Activated T-cell treated with anti-CD3 and anti-CD28 coated beads, Interleukin-2, amount 50 U/mL, for 1 hour (primary cell): ENCODE measurements around the gene MFNG.

ENCODE experiments used
- DNase-seq: peaks from one replicate; pipeline ENCODE4 v3.0.0-alpha.2; 2020

MFNG gene

DNA sequence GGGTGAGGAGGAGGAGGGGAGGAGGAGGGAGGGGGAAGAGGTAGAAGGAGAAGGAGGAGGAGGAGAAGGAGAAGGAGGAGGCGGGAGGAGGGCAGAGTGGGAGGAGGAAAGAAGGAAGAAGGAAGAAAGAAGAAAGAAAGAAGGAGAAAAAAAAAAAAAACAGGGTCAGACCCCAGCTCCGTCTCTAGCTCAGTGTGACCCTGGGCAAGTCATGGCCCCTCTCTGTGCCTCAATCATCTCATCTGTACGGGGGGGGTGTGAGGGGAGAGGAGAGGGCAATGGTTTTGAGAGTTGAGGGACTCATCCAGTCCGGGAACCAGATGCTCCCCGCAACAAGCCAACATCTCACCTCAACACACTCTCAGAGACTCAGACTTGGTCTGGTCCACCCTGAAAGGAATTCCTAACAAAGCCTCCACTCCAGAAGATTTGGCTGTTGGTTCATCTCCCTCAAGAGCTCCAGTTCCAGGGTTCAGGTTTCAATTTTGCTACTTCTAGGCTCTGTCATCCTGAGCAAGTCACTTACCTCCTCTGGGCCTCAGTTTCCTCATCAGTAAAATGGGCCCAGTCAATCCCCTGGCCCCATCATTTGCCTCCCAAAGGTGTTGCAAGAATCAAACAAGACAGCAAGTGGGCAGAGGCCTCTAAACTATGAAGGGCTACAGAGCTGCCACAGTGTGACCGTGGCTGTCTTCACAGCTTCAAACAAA is 25.4 kb upstream of the MFNG start:
- DNase-seq: no peak

DNA sequence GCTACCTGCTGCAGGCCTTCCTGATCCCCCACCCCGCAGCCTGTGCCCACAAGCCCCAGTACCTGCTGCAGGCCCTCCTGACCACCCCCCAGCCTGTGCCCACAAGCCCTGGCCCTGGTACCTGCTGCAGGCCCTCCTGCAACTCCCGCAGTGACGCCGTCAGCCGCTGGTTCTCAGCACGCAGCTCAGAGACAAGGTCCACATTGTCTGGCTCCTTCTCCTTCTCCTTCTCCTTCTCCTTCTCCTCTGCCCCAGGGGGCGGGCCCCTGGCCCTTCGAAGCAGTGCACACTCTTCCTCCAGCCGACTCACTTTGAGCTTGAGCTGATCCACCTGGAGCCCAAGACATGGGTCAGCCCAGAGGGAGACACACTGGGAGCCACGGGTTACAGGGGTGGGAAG is 23.9 kb upstream of the MFNG start:
- no peak for DNase-seq

DNA sequence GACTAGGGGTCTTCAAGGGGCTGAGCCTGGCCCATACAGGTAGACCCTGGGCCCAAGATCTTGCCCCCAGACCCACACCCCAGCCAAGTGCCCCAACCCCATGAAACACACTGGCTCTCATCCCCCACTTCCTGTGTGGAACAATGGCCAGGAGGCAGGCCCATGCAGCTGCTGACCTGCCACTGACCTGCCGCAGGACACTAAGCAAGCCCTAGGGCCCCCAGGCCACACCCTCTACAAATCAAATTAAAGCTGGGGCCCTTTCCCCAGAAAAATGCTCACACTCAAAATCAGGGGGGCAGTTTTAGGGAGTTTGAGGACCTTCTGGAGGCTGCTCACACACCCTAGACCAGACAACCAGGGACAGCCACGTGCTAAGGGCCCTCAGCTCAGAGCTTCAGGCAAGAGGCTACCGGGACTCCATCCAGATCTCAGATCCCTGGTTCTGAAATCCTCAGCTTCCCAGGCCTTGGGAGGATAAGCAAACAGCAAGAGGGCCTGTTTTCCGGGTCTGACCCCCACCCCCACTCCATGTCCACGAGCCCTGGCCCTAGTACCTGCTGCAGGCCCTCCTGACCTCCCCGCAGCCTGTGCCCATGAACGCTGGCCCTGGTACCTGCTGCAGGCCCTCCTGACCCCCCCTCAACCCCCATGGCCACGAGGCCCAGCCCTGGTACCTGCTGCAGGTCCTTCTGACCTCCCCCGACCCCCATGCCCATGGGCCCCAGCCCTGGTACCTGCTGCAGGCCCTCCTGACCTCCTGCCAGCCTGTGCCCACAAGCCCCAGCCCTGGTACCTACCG is 23.1 kb upstream of the MFNG start:
- no peak for DNase-seq

DNA sequence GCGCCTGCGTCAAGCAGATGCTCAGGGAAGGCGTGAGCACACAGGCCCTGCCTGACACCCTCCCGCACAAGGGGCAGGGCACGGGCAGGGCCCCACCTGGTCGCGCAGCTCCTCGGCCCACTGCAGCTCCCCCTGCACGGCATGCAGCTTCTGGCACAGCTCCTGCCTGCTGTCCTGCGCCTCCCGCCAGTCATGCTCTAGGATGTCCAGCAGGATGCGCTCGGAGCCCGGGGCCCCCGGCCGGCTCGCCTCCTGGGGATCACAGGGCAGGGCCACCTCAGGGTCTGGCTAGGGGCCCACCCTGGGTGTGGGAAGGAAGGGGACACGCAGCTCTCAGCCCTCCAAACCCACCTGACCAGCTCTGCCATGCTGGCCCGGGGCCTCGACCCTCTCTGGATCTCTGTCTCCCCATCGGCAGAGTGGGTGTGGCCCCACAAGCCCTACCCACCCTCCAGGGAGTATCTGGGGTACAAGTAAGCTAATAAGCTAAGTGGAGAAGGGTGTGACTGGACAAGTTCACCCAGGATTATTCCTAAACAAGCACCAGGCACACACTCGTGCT is 22.3 kb upstream of the MFNG start:
- no peak for DNase-seq

DNA sequence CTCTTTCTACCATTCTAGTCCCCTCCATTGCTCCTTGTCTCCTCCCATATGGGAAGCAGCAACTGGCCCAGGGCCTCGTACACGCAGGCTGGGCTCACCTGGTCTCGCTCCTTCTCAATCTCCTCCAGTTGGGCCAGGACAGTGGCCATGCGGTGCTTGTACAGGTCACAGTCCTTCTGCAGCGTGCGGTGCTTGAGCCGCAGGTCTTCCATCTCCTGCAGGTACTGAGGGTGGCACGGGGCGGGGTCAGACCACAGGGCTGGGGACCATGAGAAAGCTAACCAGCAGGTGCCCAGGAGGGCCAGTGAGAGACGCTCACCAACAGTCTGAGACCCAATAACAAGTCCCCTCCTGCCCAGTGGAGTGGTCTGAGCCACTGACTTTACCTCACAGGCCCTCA is 21.5 kb upstream of the MFNG start:
- DNase-seq: no peak

DNA sequence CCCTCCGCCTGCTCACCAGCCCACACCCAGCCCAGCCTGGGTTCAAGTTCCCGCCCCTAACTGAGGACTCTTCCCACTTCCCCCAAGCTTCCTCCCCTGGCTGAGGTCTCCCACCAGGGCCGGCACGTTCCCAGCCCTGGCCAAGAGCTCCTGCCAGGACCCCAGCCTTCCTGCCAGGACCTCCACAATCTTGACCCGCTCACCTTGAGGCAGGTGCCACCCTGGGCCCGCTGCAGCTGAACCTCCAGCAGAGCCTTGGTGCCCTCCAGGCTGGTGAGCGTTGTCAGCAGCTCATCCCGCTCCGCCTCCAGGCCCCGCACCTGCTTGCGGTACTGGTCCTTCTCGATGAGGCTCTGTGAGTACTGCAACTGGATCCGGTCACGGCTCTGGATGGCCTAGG is 19.8 kb upstream of the MFNG start:
- DNase-seq: no peak

DNA sequence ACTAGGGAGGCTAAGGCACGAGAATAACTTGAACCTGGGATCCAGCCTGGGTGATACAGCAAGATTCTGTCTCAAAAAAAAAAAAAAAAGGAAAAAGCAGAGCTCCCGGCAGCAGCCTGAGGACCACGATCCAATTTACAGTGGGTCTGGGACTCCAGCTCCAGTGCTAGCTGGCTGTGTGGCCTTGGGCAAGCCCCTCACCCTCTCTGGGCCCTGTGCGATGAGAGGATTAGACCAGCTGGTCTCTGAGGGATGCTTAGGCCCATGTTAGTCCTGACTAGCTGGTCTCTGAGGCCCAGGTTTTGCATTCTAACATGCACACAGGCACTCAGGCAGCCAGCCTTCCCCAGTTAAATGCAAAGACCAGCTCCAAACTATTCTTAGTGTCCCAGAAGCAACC is 19.4 kb upstream of the MFNG start:
- no peak for DNase-seq

DNA sequence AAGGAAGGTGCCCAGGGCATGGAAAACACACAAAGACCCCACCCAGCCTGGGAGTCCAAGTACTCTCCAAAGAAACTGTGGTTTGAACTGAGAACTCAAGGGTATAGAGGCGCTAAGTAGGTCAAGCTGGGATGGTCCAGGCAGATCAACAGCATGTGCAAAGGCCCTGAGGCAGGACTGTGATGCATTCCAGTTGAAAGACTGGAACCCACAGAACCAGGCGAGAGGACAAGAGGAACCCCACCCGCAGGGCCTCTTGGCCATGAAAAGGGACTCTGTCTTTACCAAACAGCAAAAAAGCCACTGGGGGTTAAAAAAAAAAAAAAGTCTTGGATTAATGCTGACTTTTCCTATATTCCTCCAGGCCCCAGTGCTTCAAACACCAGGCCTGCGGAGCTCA is 18.8 kb upstream of the MFNG start:
- no peak for DNase-seq

DNA sequence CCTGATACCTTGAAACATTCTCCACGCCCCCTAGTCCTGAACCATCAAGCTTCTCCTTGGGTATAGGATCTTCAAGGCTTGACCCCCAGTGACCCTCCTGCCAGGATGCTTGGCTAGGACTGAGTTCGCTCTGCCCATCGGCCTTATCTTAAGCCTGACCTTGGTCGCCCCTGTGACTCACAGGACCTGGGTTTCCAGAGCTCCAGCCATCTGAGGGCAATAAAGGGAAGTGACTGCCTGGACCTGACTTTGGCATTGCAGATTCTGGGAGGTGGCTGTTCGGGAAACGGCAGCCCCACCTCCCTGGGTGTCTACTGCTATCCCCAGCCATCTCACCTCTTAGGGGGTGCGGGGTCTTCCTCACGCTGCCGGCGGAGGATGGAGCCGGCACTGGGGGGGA is 17.7 kb upstream of the MFNG start:
- no peak for DNase-seq

DNA sequence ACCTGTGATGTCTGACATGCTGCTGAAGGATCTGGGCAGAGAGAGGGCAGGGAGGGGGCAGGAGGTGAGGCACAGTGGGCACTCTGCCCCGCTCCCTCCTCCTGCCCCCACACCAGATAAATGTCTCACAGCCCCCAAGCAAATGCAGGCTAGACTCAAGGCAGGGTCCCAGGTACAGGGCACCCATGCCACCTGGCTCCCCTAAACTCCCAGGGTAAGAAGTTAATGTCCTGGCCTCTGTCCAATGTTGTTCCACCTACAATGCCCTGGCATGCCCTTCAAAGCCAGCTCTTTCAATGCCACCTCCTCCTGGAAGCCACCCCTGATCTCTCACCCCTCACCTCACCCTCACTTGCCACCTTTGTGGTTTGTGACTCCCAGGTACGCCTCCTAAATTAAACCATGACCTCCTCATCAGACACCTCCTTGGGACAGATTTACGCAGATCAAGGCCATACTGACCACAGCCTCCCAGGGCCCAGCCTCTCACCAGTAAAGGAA is 17.0 kb upstream of the MFNG start:
- DNase-seq: no peak

DNA sequence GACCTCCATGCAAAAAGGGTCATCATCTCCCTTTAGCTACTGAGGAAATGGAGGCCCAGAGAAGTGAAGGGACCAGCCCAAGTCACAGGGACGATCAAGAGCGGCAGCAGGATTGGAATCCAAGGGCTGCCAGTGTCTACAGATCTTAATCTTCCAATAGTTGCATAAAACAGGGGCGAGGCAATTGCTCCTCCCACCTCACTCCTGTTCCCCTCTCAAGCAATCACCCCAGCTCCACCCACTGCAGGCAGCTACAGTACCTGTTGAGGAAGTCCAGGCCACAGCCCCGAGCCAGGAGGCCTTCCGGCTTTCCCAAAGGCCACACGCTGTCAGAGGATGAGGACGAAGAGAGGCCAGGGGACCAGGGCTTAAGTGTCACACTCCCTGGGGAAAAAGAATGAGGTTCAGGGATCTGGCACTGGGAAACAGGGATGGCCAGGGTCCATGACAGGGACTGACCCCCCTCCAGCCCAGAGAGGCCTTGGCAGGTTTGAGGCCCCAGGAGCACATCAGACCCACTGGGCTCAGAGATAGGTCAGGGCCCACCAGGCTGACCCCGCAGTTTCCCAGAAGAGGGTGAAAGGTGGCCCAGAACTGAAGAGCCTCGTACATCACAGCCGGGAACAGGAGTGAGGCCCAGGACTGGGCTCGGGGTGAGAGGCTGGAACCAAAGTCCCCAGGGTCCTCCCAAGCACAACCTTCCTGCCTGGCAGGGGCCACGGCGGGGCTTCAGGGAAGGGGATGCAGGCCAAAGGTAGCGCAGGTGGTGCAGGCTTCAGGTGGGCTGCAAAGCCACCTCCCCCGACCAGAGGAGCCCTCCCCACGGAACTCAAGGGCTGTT is 16.4 kb upstream of the MFNG start:
- DNase-seq: no peak

DNA sequence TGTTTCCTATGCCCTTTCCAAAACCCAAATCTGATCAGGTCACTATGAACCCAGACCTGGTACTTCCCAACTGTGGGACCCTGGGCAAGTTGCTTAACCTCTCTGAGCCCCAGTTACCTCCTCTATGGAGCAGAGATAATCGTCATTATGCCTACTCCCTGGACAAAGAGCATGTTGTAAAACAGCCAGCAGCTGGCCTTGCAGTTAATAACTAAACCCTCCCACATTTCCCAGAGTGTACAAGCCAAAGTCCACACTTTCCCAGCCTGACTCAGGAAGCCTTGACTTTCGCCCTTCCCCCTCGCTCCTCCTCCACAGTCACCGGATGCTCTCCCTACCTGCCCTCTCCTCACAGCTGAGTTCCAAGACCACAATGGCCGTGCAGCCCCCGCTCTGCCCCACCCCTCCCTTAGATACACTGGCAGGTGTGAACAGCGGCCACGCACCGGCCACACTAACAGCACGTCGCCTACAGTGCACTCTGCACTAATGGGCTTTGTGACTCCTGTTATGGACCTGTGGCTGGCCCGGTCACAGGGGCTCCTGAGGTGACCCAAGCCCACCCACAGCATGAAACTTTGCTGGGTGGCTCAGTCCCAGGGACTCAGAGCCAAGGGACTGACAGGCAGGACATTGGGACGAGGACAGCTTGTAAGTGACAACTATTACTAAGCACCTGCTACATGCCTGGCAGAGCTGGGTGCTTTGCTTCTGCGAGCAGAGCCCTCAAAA is 15.6 kb upstream of the MFNG start:
- DNase-seq: no peak

DNA sequence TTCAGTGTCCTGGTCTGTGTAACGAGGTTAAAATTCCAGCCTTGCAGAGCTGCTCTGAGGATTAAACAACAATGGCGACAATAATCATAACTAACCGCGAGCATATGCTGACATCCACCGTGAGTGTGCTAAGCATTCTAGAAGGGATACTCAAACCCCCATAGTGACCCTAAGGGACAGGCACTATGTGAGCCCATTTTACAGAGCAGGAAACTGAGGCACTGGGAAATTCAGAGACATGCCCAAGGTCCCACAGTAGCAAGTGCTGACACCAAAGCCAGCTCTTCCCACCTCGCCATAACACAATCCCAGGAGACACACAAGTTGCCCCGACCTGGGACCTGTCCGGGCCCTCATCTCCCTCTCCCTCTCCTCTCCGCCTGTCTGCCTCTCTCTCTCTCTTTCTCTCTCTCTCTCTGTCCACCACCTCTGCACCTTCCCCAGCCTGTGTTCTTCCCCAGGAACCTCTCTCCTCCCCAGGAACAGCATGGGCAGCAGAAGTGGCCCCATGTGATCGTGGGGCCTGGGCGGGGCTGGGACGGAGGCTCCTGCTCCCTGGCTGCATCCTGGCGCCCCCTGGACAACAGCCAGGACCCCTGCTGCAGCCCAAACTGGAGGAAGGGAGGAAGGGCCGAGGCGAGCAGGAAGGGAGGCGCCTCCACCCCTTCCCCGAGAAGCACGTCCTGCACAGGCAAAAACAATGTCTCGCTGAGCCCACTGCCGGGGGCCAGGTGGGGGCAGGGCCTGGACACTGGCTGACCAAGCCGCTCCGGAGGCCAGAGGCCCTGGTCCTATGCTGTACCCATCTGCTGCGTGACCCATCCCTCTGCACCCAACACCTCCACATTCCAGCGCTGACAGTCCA is 14.8 kb upstream of the MFNG start:
- DNase-seq: no peak

DNA sequence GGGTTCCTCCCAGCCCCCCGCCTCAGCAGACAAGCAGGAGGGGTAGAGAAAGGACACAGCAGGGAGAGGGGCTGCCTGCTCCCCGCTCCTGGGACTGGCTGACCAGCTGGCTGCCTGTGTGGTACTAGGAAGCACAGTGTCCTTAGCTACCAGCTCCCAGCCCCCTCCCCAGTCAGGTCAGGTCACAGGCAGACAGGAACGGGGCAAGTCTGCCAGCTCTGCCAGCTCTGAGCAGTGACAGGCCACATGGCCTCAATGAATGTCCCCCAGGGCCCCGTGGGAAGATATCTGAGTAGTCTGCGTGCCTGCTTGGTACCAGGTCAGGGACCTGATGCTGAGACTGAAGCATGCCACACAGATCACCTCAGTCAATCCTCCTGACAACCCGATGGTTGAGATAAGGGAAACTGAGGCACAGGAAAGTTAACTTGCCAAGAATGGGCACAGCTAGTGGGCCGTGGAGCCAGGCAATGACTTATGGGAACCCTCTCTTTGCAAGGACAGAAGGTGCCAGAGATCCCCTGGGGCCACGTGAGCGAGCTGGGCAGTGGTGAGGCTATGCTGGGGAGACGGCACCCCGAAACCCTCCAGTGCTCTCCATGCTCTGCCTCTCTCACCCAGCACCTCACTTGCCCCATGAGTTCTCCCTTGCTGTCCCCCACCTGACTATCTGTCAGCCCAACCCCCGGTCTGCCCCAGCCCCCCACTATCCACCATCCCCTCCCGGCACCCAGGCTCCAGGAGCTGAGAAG is 13.8 kb upstream of the MFNG start:
- no peak for DNase-seq

DNA sequence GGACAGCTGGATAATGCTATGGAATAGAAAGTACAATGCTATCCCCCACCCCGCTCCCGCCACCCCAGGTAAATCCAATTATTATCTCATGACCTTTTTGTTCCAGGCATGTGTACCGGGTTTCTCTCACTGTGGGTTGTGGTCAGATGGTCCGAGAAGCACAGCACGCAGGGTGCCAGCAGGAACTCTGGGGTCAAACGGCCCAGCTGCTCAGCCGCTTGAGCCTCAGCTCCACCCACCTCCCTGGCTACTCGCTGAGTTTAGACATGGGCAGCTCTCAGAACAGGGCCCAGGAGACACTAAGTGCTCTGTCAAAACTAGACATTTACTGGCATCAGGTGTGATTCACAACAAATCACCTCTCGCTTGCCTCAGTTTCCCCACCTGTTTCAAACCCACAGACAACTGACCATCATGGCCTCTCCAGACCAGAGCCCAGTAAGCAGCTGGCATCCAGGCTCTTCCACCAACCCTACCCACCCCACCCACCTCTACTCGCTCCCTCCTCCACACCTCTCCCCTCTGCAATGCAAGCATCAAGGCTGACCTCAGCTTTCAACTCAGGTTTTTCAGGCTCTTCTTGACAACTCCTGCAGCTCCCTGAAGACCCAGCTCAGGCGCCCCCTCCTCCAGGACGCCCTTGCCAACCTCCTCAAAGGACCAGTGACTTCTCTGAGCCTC is 13.0 kb upstream of the MFNG start:
- DNase-seq: no peak

DNA sequence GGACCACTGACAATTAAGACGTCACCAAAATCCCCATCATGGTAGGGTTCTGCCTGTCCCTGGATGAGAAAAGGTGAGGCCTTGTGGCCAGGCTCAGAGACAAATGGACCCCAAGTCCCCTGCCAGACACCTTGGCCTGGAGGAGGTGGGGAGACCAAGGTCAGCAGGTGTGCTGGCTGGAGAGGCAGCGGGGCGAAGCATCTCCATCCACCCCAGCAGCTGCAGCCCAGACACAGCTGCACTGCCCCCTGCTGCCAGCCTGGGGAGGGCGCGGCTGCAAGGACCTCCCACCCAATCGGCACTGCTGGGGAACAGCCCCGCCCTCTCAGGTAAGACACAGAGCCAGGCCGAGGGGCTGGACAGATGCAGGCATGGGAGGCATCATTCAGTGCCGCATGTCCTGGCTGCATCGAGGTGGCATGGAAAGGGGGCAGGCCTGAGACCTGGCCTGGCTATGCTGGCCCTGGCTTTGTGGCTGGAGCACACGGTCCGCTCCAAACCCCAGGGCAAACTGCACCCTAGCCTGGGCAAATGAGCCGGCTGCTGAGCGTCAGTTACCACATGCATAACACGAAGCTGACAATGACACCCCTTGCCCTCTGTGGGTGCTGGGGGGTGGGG is 12.2 kb upstream of the MFNG start:
- DNase-seq: peak; percentile 81

DNA sequence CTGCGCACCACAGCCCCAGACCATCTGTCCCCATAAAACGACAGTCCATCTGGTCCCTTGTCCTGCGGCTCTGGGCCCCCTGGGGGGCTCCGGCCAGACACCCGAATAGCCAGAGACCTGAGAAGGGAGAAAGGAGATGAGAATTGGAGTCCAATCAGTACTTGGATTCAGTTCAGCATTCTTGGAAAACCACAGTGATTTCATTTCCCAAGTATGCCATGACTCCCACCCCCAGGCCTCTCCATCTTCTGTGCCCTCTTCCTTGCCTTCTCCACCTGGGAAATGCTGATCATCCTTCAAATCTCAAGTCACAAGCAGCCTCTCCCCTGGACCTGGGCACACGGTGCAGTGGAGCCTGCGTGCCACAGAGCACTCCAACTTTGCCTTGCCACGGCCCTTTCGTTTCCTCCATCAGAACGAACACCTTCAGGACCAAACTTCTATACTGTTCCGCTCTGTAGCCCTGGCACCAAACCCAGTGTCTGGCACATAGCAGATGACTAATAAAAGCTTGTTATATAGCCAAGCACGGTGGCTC is 10.9 kb upstream of the MFNG start:
- DNase-seq: no peak

DNA sequence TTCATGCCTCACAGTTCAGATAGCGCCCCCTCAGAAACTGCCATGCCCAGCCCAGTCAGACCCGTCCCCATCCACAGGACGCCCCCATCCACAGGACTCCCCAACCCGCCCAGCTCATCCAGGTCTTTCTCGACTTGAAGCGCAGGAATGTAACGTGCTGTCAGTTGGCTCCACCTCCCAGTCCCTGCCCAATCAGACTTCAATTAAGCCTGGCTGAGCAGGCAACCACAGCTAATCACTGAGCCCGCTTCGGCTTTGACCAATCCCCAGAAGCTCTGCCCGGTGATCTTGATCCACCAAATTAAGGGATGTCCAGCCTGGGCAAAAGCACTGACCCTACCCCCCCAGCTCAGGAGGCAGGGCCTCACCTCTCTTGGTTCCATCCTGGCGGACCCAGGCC is 10.5 kb upstream of the MFNG start:
- no peak for DNase-seq

DNA sequence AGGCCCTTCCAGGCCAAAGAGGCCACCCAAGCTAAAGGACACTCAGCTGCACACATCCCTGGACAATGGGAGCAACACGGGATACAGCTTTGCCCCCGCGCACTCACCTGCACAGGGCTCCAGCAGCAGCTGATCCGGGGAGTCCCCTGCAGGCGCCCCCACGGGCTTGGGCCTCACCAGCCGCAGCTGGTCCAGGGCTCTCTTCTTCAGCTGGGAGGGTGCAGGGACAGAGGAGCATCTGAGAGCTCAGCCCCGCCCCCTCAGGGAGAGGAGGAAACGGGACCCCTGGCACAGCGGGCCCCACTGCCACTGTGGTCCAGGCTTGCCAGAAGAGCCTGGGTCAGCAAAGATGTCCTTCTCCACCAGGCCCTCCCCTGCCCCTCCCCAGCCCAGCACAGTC is 7.8 kb upstream of the MFNG start:
- DNase-seq: no peak
